GM21619 (cell line): Measurements from ENCODE around the gene GLRX.
A peak's percentile ranks its signal among the peaks of the same experiment; 100 is the strongest.

ENCODE experiments used
- ATAC-seq: cut with Tn5 transposase; IDR thresholded peaks from one replicate; pipeline ENCODE4 v1.9.1; 2021; ENCODE audit not compliant: unreplicated experiment

The GLRX gene

DNA sequence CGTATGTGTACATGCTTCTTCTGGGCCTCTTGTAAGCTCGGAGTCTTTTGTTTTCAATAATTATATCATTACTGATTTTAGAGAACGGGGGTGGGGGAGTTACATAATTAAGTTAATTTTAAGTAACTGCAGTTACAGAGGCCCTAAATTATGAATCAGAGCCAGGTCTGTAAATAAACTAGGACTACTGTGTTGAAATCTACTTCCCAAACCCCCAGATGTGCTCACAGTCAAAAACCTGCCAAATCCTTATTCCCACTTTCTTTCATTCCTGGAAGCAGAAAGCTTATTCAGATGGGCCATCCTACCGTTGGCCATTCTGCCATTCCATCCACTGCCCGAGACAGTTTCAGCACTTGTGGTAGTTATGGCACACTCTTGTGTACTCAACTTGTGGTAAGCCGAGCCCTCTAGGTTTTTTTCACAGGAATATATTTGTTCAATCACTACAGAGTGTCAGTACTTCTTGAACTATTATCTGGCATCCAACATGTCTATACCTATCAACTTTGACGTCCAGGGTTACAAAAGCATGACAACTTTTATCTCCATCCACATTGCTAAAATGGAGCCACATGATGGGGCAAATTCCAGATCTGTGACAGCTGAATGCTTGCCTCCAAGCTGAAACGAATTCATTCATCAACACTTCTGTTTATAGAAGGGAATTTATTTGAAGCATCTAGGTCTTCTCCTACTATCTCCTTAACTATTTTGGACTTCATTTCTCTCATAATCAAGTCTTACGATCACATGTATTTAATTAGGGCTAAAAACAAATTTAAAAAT is 37.8 kb downstream of the GLRX start:
- ATAC-seq, result no peak

DNA sequence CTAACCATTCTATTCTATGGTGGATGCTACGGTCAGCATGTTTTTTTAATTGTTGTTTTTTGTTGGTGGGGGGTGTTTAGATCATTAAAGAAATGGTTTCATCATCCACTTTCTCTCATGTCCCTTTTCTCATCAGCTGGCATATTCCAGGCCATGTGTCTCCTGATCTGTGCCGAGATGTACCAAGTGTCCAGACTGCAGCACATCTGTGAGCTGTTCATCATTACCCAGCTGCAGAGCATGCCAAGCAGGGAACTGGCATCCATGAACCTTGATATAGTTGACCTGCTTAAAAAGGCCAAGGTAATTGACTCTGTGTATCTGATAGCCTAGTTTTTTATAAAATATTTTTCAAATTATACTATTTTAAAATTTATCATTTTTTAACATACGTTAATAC is 38.9 kb downstream of the GLRX start:
- ATAC-seq, result no peak

GRCh38 chr5:95782181-95782580 is 40.3 kb downstream of the GLRX start:
- ATAC-seq, result no peak

DNA sequence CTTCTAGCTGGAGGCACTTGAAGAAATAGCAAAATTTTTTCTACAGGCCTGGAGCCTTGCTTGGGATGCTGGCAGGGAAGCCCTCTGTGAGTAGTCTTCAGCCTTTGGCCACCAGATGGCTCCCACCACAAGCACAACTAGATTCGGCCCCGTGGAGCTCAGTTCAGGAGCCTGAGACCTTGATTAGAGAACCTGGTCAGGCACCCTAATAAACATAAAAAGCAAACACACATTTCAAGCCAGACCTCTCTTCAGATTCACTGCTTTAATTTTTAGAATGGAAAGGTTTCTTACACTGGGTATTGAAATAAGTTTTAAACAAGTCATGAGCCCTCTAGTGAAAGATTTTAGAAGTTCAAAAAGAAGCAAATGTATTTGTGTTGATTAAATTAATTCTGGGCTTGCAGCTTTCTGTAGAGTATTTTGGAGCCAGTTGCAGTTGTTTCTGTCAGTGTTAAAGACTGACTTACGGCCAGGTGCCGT is 41.4 kb downstream of the GLRX start:
- ATAC-seq, result peak; percentile 95

- no peak for ATAC-seq
Observed at GRCh38 chr5:95780597-95780996, 41.9 kb downstream of the GLRX start.

DNA sequence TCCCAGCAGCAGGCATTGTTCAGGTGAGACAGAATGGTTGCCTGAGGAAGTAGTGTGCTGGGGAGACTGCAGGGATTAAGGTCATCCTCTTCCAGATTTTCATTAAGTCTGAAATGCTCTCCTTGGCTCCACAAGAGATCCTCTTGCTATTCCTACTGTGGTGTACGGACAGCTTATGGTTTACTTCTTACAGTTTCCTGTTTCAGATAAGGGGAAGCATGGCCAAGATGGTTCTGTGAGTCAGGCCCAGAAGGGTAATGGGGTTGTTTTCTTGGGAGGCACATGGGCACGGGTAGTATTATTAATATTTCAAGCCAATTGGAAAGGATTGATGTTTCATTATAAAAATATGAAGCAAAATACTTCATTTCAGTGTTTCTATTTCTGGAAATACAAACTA is 42.9 kb downstream of the GLRX start:
- no peak for ATAC-seq

- ATAC-seq, result no peak
Observed at GRCh38 chr5:95778713-95779436, 43.7 kb downstream of the GLRX start.

- ATAC-seq, result no peak
Observed at GRCh38 chr5:95777441-95777840, 45.1 kb downstream of the GLRX start.

- ATAC-seq, result no peak
Observed at GRCh38 chr5:95773335-95774059, 49.0 kb downstream of the GLRX start.

- no peak for ATAC-seq
Observed at GRCh38 chr5:95771892-95772291, 50.6 kb downstream of the GLRX start.

GRCh38 chr5:95770830-95771708 is 51.5 kb downstream of the GLRX start:
- no peak for ATAC-seq

- no peak for ATAC-seq
Observed at GRCh38 chr5:95768731-95769130, 53.8 kb downstream of the GLRX start.

DNA sequence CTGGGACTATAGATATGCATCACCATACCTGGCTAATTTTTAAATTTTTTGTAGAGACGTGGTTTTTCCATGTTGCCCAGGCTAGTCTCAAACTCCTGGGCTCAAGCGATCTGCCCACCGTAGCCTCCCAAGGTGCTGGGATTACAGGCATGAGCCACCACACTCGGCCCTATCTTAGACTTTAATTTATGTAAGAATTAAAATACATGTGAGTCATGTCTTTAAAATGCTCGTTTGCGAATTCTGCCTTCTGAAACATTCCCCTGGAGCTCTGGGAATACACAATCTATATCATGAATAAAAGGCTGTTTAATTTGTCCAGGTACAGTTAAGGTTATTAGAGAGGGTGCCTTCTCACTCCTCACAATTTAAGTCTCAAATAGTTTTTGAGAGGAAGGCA is 58.6 kb downstream of the GLRX start:
- ATAC-seq, result no peak
